Measurements from ENCODE around the gene CNTNAP3B.
"Not testable (repeated sequence)": the region's sequence is repeated elsewhere in the genome, so short reads cannot be mapped to it uniquely, and the experiment has no call there.

DNA sequence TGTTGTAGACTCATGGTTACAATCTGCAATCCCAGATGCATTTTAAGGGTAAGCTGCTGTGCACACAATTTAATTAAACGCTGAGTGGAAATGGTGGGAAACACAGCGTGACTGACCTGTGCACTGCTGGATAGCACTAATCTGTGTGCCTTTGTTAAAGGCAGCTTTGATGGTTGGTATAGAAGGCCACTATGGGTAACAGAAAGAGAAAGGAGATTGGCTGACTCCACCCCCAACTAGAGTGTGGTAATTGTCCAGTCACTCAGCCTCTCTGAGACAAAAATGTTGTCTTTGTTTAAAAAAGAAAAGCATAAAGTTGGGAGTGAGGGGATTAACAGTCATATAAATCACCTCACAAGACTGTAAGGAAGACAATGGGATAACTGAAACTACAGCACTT is 48.9 kb downstream of the CNTNAP3B start:
- TF ChIP-seq POLR2A (IDR thresholded peaks at IDR 0.05; ENCODE audit: low read depth, low read length); EZH2 (IDR thresholded peaks at IDR 0.05; ENCODE audit: borderline replicate concordance, low read depth, low read length, severe bottlenecking); JUN (IDR thresholded peaks at IDR 0.05; ENCODE audit: borderline replicate concordance, insufficient read depth, insufficient read length, low read depth); POLR2AphosphoS5 (IDR thresholded peaks at IDR 0.05; ENCODE audit: insufficient read depth, low read depth, low read length): not testable (repeated sequence)
- TF ChIP-seq, protein P1, sequence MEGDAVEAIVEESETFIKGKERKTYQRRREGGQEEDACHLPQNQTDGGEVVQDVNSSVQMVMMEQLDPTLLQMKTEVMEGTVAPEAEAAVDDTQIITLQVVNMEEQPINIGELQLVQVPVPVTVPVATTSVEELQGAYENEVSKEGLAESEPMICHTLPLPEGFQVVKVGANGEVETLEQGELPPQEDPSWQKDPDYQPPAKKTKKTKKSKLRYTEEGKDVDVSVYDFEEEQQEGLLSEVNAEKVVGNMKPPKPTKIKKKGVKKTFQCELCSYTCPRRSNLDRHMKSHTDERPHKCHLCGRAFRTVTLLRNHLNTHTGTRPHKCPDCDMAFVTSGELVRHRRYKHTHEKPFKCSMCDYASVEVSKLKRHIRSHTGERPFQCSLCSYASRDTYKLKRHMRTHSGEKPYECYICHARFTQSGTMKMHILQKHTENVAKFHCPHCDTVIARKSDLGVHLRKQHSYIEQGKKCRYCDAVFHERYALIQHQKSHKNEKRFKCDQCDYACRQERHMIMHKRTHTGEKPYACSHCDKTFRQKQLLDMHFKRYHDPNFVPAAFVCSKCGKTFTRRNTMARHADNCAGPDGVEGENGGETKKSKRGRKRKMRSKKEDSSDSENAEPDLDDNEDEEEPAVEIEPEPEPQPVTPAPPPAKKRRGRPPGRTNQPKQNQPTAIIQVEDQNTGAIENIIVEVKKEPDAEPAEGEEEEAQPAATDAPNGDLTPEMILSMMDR (IDR thresholded peaks at IDR 0.05; ENCODE audit: extremely low read depth in 1 of 2, insufficient read depth in 1 of 2, low read depth in 1 of 2, low read length in 2 of 2) = not testable (repeated sequence)
